GM12873 (cell line): ENCODE results near the gene DLGAP1.

ENCODE experiments used
- TF ChIP-seq, protein P1 (sequence below): IDR thresholded peaks from 2 replicates; pipeline ENCODE4 v1.5.1; 2012; ENCODE audit warnings: low read depth, mild to moderate bottlenecking, moderate library complexity, low read length, control low read depth; ENCODE audit not compliant: insufficient read depth; ENCODE audit errors: missing control alignments

Gene DLGAP1

DNA sequence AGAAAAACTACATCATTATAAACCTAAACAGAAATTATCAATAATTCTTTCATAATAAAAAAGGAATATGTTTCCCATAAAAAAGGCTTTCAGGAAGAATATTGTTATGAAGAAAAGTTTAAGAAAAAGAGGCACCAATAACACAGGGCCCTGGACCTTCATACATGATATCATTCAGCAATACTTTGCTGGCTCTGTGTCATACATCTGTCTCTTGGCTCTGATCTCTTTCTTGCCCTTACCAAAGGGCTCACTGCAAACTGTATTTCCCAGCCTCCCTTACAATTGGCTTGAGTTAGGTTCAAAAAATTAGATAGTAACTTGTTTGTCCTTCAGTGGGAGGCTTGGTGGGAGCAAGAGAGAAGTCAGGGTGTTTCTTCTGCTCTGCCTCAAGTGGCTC is 506.1 kb downstream of the DLGAP1 start:
- TF ChIP-seq, protein P1, sequence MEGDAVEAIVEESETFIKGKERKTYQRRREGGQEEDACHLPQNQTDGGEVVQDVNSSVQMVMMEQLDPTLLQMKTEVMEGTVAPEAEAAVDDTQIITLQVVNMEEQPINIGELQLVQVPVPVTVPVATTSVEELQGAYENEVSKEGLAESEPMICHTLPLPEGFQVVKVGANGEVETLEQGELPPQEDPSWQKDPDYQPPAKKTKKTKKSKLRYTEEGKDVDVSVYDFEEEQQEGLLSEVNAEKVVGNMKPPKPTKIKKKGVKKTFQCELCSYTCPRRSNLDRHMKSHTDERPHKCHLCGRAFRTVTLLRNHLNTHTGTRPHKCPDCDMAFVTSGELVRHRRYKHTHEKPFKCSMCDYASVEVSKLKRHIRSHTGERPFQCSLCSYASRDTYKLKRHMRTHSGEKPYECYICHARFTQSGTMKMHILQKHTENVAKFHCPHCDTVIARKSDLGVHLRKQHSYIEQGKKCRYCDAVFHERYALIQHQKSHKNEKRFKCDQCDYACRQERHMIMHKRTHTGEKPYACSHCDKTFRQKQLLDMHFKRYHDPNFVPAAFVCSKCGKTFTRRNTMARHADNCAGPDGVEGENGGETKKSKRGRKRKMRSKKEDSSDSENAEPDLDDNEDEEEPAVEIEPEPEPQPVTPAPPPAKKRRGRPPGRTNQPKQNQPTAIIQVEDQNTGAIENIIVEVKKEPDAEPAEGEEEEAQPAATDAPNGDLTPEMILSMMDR: no peak

DNA sequence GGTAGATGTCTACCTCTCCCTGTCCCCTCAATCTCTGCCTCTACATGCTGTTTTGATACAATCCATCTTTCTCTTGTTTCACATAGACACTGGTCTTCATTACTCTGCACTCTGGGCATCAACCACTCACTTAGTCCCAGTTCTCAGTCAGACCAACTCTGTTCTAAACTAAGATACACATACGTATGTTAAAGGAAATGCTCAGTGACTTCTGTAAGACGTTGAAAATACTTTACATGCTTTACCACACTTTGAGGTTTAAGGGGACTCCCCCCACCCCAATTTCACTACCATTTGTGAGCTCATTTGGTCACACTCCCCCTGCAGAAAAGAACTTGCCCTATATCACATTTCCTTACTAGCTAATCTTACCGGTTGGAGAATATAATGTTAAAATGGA is 507.7 kb downstream of the DLGAP1 start:
- TF ChIP-seq, protein P1: no peak

DNA sequence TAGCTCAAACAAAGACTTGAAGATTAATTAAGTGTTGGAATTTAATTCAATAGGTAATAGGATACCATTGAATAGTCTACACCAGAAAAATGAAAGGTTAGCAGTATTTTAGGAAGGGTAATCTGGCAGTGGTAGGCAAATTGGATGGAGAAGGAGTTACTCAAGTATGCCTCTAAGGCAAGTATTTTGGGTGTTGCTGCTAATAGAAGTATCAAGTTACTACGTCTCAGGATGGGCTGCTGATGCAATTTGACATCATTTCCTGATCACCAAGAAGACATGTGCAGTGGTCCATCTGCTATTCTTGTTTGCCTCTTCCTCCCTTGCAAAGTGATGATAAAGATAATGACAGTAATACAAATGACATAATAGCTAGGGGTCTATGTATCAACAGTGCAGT is 519.8 kb downstream of the DLGAP1 start:
- TF ChIP-seq, protein P1: no peak

DNA sequence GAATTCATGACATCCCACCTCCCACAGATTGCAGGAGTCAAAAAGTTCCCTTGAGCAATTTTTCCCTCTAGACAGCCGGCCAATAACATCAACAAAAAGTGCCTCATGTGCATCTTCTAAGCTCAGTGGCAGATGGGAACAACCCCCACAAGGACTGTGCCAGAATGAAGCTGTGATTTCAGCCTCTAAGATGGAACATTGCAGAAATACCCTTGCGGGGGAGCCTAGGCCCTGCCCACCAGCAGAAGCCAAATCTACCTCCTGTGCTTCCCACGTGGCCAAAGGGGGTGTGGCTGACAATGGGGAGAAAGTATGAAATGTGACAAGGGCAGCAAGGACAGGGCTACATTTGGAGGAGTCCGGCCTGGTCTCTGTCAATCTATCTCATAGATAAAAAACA is 522.8 kb downstream of the DLGAP1 start:
- TF ChIP-seq, protein P1: no peak

DNA sequence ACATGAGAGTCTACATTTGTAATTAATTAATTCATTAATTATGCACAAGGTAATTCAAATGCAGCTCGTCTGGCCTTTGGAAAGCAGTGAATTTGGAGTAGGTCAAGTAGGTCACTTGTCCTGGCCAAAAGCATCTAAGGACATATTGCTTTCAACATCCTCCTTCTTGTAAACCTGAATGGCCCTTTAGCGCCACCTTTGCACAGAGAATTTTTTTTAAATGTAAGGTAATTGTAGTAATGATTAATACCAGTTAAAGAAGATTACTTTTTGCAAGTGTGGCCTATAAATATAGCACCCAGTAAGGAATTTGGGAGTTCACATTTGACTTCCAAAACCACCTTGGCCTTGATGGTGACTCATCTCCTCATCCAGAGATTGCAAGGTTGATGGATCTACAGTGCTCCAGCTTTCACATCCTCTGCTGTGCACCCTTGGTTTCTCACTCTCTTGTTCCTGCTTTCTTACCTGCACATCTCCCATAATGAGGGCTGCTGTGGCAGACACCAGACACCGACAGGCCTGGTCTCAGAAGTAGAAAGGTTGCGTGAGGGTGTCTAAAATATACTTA is 523.5 kb downstream of the DLGAP1 start:
- TF ChIP-seq, protein P1: no peak

DNA sequence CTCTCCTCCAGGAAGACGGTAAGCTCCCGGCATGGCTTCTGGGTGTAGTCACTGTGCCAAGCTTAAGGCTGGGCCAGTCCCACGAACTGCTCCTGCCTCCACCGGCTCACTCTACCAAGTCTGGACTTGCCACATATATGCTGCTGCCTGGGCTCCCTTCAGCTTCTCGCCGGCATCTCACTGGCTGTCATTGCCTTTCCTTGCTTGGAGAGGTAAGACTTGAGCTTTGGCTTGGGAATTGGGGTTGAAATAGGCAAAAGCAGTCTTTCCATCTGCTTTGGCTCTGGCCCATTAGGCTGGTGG is 524.1 kb downstream of the DLGAP1 start:
- TF ChIP-seq, protein P1: no peak

DNA sequence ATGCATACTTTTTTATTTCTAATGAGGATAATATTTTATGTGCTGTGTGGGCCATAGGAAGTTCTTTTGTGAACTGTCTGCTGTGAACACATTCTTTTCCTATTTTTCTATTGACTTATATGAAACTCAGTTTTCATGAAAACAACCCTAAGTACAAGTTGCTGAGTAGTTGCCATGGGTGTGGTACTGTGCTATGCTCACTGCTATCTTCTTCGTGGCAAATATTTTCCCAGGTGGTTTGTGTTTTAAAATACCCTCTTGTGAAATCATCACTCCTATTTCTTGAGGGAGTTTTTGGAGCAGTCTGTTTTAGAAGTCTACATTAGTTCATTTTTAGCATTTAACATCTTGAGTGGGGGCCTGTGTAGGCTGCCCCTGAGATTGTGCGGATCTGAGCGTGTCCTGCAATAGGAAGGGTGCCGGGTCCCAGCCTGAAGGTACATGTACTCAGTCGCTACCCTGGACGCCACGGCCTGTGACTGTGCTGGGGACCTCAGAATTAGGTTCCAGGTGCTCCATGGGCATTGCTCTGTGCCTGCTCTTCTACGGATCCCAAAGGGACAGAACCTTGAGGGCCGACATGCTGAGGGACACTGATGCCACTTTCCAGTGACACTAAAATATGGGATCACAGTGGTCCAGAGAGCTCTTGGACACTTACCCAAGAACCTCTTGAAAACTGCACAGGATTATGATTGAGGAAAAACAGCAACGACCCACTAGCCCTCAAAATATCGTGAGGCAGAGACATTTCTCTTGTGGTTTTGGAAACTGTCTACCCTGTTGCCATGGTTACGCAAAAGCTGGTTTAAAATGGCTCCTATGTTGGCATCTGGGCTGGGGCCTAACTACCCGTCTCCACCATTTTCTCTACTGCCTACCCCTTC is 524.7 kb downstream of the DLGAP1 start:
- TF ChIP-seq, protein P1: no peak
